ENCODE results near the gene ITGAL. TPM values are rescaled to one million over a fixed set of nuclear protein-coding genes. Genes with fewer than 3 reads are reported as not detected.

ITGAL gene
- total RNA-seq, 1 donor from 2014 or later: not detected

- DNase-seq (ENCODE audit: low read depth, low spot score): no peak
Observed at GRCh38 chr16:30567160-30567990, 94.8 kb downstream of the ITGAL start.

- no peak for DNase-seq (ENCODE audit: low read depth, low spot score)
Observed at GRCh38 chr16:30567991-30568638, 95.6 kb downstream of the ITGAL start.

- DNase-seq (ENCODE audit: low read depth, low spot score): no peak
Observed at GRCh38 chr16:30569281-30569680, 96.7 kb downstream of the ITGAL start.

GRCh38 chr16:30569746-30570635, 97.4 kb downstream of the ITGAL start:
- DNase-seq (ENCODE audit: low read depth, low spot score): no peak

- no peak for DNase-seq (ENCODE audit: low read depth, low spot score)
Observed at GRCh38 chr16:30570636-30571444, 98.3 kb downstream of the ITGAL start.

GRCh38 chr16:30571445-30572322, 99.1 kb downstream of the ITGAL start, which contains the start of gene ZNF688:
ZNF688 (minus strand) TSS chr16:30571714; CDS start chr16:30571629, 85 bp downstream.
- DNase-seq (ENCODE audit: low read depth, low spot score): peak; percentile 93

Other genes with a start within 250 kb of the ITGAL start
- gene NPIPB13, start 224.3 kb upstream of the ITGAL start, total RNA-seq: 0.46 and 1.4 TPM in 2 replicates
- gene CD2BP2, start 117.4 kb upstream of the ITGAL start, total RNA-seq: 34.6 and 43.3 TPM in 2 replicates
- gene TBC1D10B, start 102.2 kb upstream of the ITGAL start, total RNA-seq: 32.2 and 43.0 TPM in 2 replicates
- not detected in 2 replicates for gene MYL11, start 97.9 kb upstream of the ITGAL start, total RNA-seq
- 0.13 TPM in 1 of 2 replicates, not detected in the other for gene SEPTIN1, start 90.2 kb upstream of the ITGAL start, total RNA-seq
- gene ZNF48, start 77.3 kb upstream of the ITGAL start, total RNA-seq: 13.6 and 15.6 TPM in 2 replicates
- gene ZNF771, start 65.1 kb upstream of the ITGAL start, total RNA-seq: 7.9 and 8.4 TPM in 2 replicates
- gene DCTPP1, start 42.7 kb upstream of the ITGAL start, total RNA-seq: 37.5 and 38.2 TPM in 2 replicates
- 16.6 and 18.3 TPM in 2 replicates for gene SEPHS2, start 26.9 kb upstream of the ITGAL start, total RNA-seq
- 21.2 and 21.6 TPM in 2 replicates for gene ZNF768, start 53.8 kb downstream of the ITGAL start, total RNA-seq
- 5.7 and 7.0 TPM in 2 replicates for gene ZNF747, start 62.1 kb downstream of the ITGAL start, total RNA-seq
- gene ZNF764, start 85.6 kb downstream of the ITGAL start, total RNA-seq: 4.3 and 4.5 TPM in 2 replicates
- gene ZNF688, start 99.0 kb downstream of the ITGAL start, total RNA-seq: 6.7 and 7.4 TPM in 2 replicates
- gene ZNF785, start 113.0 kb downstream of the ITGAL start, total RNA-seq: 8.0 and 9.4 TPM in 2 replicates
- 4.3 and 5.0 TPM in 2 replicates for gene ZNF689, start 137.6 kb downstream of the ITGAL start, total RNA-seq
- 6.7 and 11.1 TPM in 2 replicates for gene PRR14, start 178.2 kb downstream of the ITGAL start, total RNA-seq
- gene FBRS, start 185.7 kb downstream of the ITGAL start, total RNA-seq: 12.4 and 14.0 TPM in 2 replicates
- gene SRCAP, start 226.4 kb downstream of the ITGAL start, total RNA-seq: 33.4 and 42.6 TPM in 2 replicates

All from pulmonary artery endothelial cell (primary cell).